ENCODE measurements around the gene JMJD7.
"Not testable (repeated sequence)": the region's sequence is repeated elsewhere in the genome, so short reads cannot be mapped to it uniquely, and the experiment has no call there.

DNA sequence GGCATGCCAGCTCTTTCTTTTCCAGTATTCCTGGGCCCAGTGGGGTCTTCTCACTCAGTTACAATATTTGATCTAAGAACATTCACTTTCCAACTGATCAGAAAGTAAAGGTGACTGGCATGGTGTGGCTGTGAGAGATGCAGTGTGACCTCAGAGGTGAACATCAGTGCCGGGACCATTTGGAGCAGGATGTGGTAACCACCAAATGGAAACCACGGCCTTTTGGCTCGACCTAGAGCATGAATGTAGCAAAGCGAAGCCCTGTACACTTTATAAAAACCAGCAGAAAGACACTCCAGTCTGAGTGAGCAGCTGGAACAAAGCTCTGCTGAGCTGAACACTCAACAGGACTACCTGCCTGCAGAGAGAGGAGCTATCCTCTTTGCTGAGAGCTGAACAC lies 3.4 kb downstream of the JMJD7 start:
- TF ChIP-seq, protein P1, sequence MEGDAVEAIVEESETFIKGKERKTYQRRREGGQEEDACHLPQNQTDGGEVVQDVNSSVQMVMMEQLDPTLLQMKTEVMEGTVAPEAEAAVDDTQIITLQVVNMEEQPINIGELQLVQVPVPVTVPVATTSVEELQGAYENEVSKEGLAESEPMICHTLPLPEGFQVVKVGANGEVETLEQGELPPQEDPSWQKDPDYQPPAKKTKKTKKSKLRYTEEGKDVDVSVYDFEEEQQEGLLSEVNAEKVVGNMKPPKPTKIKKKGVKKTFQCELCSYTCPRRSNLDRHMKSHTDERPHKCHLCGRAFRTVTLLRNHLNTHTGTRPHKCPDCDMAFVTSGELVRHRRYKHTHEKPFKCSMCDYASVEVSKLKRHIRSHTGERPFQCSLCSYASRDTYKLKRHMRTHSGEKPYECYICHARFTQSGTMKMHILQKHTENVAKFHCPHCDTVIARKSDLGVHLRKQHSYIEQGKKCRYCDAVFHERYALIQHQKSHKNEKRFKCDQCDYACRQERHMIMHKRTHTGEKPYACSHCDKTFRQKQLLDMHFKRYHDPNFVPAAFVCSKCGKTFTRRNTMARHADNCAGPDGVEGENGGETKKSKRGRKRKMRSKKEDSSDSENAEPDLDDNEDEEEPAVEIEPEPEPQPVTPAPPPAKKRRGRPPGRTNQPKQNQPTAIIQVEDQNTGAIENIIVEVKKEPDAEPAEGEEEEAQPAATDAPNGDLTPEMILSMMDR (IDR thresholded peaks at IDR 0.05) = not testable (repeated sequence)
- TF ChIP-seq EP300 (IDR thresholded peaks at IDR 0.05; ENCODE audit: low read depth) = not testable (repeated sequence)

All from transverse colon (tissue), 3 donors.